Measurements from ENCODE around the gene NPAS3. TPM values are rescaled to one million over a fixed set of nuclear protein-coding genes. Genes with fewer than 3 reads are reported as not detected.

NPAS3 gene
- total RNA-seq, 4 donors from 2014 or later, result 4.0 to 12.2 (median 5.6) TPM

DNA sequence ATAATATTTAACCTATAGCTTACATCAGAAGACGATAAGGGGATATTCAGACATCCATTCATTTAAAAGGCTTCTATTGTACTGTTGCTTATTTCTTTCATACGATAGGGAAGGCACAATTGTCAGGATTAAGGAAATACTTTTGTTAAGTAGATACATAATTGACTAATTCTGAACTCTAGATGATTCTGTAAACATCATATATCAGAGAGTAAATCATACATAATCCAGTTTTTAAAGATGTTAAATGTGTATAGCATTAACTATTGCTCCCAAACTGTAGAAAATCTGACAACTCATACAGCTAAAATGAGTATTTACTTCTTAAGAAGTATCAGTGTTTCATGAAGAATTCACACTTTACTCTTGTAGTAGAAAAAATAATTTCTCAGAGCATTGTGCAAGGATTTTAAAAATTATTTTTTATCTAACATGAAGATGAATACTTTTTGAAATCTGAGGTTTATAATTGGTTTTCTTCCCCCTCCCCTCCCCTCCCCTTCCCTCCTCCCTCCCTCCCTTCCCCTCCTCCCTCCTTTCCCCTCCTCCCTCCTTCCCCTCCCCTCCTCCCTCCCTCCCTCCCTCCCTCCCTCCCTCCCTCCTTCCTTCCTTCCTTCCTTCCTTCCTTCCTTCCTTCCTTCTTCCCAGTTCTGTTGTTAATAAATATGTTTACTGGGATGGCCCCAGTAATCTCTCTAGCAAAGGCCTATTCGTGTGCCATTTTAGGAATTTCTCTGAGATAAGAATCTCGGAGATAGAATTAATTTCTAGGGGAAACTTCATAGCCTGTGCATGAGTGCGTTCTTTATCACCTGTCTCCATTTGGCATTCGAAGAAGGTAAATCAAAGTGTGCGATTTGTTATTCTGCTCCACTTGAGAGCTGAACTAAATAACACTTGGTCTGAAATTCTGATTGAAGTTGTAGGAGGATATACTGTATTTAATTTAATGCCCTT, 2.3 kb downstream of the NPAS3 start:
- Histone ChIP-seq H3K4me3 (replicated peaks in 1 of 3) (no peak overlapping the region), H3K27me3 (no peaks in the 10 kb centered on the region), H3K4me1 (peaks cover 6 to 8% of the 10 kb centered on the region in 2 donors), H3K36me3 (no peaks in the 10 kb centered on the region), H3K27ac (peak overlapping the region in 1 of 3 donors; percentile 42), H3K9me3 (no peaks in the 10 kb centered on the region)
- DNase-seq, result no peak
- 90 to 91% methylated on average over 7 of the region's 7 CpGs for WGBS, 2 donors
- TF ChIP-seq, protein P1, sequence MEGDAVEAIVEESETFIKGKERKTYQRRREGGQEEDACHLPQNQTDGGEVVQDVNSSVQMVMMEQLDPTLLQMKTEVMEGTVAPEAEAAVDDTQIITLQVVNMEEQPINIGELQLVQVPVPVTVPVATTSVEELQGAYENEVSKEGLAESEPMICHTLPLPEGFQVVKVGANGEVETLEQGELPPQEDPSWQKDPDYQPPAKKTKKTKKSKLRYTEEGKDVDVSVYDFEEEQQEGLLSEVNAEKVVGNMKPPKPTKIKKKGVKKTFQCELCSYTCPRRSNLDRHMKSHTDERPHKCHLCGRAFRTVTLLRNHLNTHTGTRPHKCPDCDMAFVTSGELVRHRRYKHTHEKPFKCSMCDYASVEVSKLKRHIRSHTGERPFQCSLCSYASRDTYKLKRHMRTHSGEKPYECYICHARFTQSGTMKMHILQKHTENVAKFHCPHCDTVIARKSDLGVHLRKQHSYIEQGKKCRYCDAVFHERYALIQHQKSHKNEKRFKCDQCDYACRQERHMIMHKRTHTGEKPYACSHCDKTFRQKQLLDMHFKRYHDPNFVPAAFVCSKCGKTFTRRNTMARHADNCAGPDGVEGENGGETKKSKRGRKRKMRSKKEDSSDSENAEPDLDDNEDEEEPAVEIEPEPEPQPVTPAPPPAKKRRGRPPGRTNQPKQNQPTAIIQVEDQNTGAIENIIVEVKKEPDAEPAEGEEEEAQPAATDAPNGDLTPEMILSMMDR (IDR thresholded peaks at IDR 0.05), result no peak
- no peak for TF ChIP-seq POLR2A (IDR thresholded peaks at IDR 0.05)
- intact Hi-C loops (cut with DNase I), result no loop called here

DNA sequence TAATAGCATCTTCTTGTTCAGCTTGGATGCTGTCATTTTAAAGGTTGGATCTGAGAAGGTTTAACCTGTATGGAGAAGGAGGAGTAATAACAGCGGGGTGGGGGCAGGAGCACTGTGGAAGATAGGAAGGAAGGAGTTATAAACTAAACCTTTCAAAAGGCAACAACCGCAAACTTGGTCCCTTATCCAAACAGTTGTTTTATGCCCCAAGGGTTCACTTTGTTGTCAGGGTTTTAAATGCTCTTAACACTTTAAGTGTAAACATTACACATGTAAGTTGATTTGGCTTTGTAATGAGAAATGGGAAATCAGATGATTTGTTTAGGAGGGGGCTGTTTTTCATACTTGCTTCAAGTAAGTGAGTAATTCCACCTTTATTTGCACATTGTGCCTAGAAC, 3.0 kb downstream of the NPAS3 start:
- H3K9me3 ChIP-seq, result no peaks in the 10 kb centered on the region
- no peak for TF ChIP-seq POLR2A (IDR thresholded peaks at IDR 0.05)
- TF ChIP-seq, protein P1 (IDR thresholded peaks at IDR 0.05), result no peak
- no peak for DNase-seq
- H3K27me3 ChIP-seq, result no peaks in the 10 kb centered on the region
- 80 to 82% methylated on average over 2 of the region's 2 CpGs for WGBS, 2 donors
- H3K27ac ChIP-seq, result no peak overlapping the region
- peaks cover 6 to 8% of the 10 kb centered on the region in 2 donors for H3K4me1 ChIP-seq
- intact Hi-C loops (cut with DNase I), result no loop called here
- no peak overlapping the region for H3K4me3 ChIP-seq (replicated peaks in 1 of 3)
- no peaks in the 10 kb centered on the region for H3K36me3 ChIP-seq

DNA sequence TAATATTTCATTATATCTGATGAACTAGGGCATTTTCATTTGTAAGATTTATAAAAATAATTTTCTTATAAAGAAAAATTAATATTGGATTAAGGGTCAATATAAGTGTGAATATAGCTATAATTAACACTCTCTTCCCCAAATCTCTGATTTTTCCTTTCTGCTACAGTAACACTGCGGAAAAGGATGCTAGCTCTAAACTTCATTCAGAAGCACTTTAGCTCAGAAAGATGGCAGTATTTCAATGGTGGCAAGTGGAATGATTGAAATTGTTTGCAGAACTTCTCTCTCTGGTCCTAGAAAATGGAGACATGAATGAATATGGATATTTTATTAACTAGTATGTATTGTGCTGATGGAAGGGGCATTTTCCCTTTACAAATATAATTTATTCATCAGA, 8.4 kb downstream of the NPAS3 start:
- TF ChIP-seq, protein P1 (IDR thresholded peaks at IDR 0.05), result no peak
- no peak for TF ChIP-seq POLR2A (IDR thresholded peaks at IDR 0.05)
- intact Hi-C loops (cut with DNase I), result no loop called here
- 98 to 100% methylated on average over 1 of the region's 1 CpG for WGBS, 2 donors
- no peaks in the 10 kb centered on the region for H3K36me3 ChIP-seq
- H3K9me3 ChIP-seq, result no peaks in the 10 kb centered on the region
- no peaks in the 10 kb centered on the region for H3K4me1 ChIP-seq
- H3K27me3 ChIP-seq, result no peaks in the 10 kb centered on the region
- no peak overlapping the region for H3K27ac ChIP-seq
- no peak for DNase-seq
- H3K4me3 ChIP-seq (replicated peaks in 1 of 3), result no peak overlapping the region

DNA sequence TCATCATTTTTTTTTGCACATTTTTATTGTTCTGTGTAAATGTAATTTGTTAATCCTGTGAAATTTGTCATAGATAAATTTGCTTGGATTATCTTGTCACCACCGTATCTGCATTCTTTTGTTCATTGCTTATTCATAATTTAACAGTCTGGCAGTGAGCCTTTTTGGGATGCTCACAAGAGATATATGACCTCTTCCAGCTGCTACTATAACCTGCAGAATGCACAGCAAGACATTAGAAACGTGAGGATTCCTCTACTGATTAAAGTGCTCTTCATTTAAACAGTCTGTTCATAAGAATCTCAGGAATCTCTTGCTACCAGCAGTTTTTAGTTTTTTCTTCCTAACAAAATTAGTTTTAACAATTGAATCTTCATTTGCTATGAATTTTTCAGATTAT, 9.1 kb downstream of the NPAS3 start:
- 76 to 77% methylated on average over 2 of the region's 2 CpGs for WGBS, 2 donors
- TF ChIP-seq POLR2A (IDR thresholded peaks at IDR 0.05), result no peak
- TF ChIP-seq, protein P1 (IDR thresholded peaks at IDR 0.05), result no peak
- no peaks in the 10 kb centered on the region for H3K27me3 ChIP-seq
- H3K36me3 ChIP-seq, result no peaks in the 10 kb centered on the region
- H3K4me1 ChIP-seq, result no peaks in the 10 kb centered on the region
- intact Hi-C loops (cut with DNase I), result no loop called here
- no peak overlapping the region for H3K27ac ChIP-seq
- no peak overlapping the region for H3K4me3 ChIP-seq (replicated peaks in 1 of 3)
- no peaks in the 10 kb centered on the region for H3K9me3 ChIP-seq
- DNase-seq, result no peak

DNA sequence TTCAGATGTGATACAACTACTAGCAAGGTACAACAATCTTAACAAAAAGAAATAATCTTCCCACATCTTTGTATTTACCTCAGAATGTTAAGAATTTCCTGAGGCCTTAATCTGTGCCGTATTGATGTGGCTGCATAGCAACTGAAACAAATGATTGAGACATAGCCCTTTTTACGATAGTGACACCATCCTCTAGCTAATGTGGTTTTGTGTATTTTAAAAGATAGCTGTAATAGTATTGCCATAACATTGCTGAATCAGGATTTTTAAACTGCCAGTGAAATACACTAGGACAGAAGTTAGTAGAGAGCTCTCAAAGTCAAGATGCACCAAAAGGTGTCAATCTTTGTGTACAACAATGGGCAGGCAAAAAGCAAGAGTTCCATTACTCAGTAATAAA, 11.9 kb downstream of the NPAS3 start:
- Histone ChIP-seq H3K27ac (no peak overlapping the region), H3K36me3 (no peaks in the 10 kb centered on the region), H3K9me3 (no peaks in the 10 kb centered on the region), H3K4me3 (replicated peaks in 1 of 3) (no peak overlapping the region), H3K27me3 (no peaks in the 10 kb centered on the region), H3K4me1 (no peaks in the 10 kb centered on the region)
- 95% methylated on average over 2 of the region's 2 CpGs for WGBS, 2 donors
- DNase-seq, result no peak
- TF ChIP-seq, protein P1 (IDR thresholded peaks at IDR 0.05), result no peak
- TF ChIP-seq POLR2A (IDR thresholded peaks at IDR 0.05), result no peak
- intact Hi-C loops (cut with DNase I), result no loop called here
